Measurements from ENCODE around the gene FMN1.

The FMN1 gene

GRCh38 chr15:32901192-32901591, 293.3 kb downstream of the FMN1 start:
- no peaks in the 10 kb centered on the region for H3F3A ChIP-seq (ENCODE audit: control insufficient read depth, insufficient read depth)
- H3K27ac ChIP-seq (ENCODE audit: low read depth, low read length): no peak overlapping the region
- H4K20me1 ChIP-seq (ENCODE audit: control insufficient read depth, insufficient read depth, low read depth, low read length): no peaks in the 10 kb centered on the region
- no peaks in the 10 kb centered on the region for H3K79me2 ChIP-seq (ENCODE audit: control insufficient read depth, low read length)
- no peak overlapping the region for H3K4me2 ChIP-seq (ENCODE audit: low read length)
- no peaks in the 10 kb centered on the region for H3K36me3 ChIP-seq (ENCODE audit: control insufficient read depth, low read length)
- H3K4me3 ChIP-seq (ENCODE audit: low read length): no peak overlapping the region
- H3K9me3 ChIP-seq (ENCODE audit: control insufficient read depth, insufficient read depth, low read length): no peaks in the 10 kb centered on the region
- peaks cover 6% of the 10 kb centered on the region; the same call in 1 of the 2 replicates for H3K27me3 ChIP-seq (ENCODE audit: control insufficient read depth, low read length)
- TF ChIP-seq EZH2phosphoT487 (IDR thresholded peaks at IDR 0.05; ENCODE audit: borderline replicate concordance, low read length) (no peak), CTCF (IDR thresholded peaks at IDR 0.05; ENCODE audit: low read depth, low read length, poor library complexity, severe bottlenecking) (no peak)
- peaks cover 10% of the 10 kb centered on the region for H3K4me1 ChIP-seq (ENCODE audit: control insufficient read depth, low read length)
- H3K9me2 ChIP-seq (replicated peaks; ENCODE audit: control insufficient read depth, low read length): no peaks in the 10 kb centered on the region

DNA sequence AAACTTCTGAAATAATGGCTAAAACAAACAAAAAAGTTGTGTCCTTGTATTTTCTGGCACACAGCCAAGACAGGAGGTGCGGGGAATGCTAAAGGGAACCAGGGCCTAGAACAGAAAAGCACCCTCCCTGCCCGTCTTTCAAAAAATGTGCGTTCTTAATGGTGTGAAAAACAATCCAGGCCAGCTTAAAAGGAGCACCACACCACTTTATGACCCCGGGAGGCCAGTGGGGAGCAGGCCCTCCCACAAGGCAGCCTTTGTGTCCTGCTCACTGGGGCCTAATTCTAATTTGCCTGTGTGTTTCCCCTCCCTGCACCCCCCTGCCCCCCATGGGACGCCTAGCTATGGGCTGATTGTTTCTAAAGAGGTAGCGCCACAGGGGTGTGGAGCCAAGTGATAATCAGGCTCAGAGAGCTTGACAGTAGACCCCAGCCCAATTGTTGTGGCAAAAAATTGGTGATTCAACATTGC, 295.4 kb downstream of the FMN1 start:
- Histone ChIP-seq H3K36me3 (ENCODE audit: control insufficient read depth, low read length) (no peaks in the 10 kb centered on the region), H3K27ac (ENCODE audit: low read depth, low read length) (no peak overlapping the region), H3K79me2 (ENCODE audit: control insufficient read depth, low read length) (no peaks in the 10 kb centered on the region), H3K4me2 (ENCODE audit: low read length) (no peak overlapping the region), H3K9me2 (replicated peaks; ENCODE audit: control insufficient read depth, low read length) (no peaks in the 10 kb centered on the region), H3K9me3 (ENCODE audit: control insufficient read depth, insufficient read depth, low read length) (no peaks in the 10 kb centered on the region), H3K4me1 (ENCODE audit: control insufficient read depth, low read length) (peaks cover 10% of the 10 kb centered on the region), H3K27me3 (ENCODE audit: control insufficient read depth, low read length) (peaks cover 6% of the 10 kb centered on the region; the same call in 1 of the 2 replicates), H3K4me3 (ENCODE audit: low read length) (no peak overlapping the region), H3F3A (ENCODE audit: control insufficient read depth, insufficient read depth) (no peaks in the 10 kb centered on the region), H4K20me1 (ENCODE audit: control insufficient read depth, insufficient read depth, low read depth, low read length) (no peaks in the 10 kb centered on the region)
- TF ChIP-seq CTCF (IDR thresholded peaks at IDR 0.05; ENCODE audit: low read depth, low read length, poor library complexity, severe bottlenecking) (no peak), EZH2phosphoT487 (IDR thresholded peaks at IDR 0.05; ENCODE audit: borderline replicate concordance, low read length) (no peak)

- TF ChIP-seq EZH2phosphoT487 (IDR thresholded peaks at IDR 0.05; ENCODE audit: borderline replicate concordance, low read length) (no peak), CTCF (IDR thresholded peaks at IDR 0.05; ENCODE audit: low read depth, low read length, poor library complexity, severe bottlenecking) (no peak)
- Histone ChIP-seq H3K27ac (ENCODE audit: low read depth, low read length) (no peak overlapping the region), H3K4me3 (ENCODE audit: low read length) (no peak overlapping the region)
Measured at GRCh38 chr15:32898414-32898813, 296.1 kb downstream of the FMN1 start.

More at GRCh38 chr15:32898414-32898813, 296.1 kb downstream of the FMN1 start:
- no peaks in the 10 kb centered on the region for H4K20me1 ChIP-seq (ENCODE audit: control insufficient read depth, insufficient read depth, low read depth, low read length)
- peaks cover 6% of the 10 kb centered on the region; the same call in 1 of the 2 replicates for H3K27me3 ChIP-seq (ENCODE audit: control insufficient read depth, low read length)
- H3K9me3 ChIP-seq (ENCODE audit: control insufficient read depth, insufficient read depth, low read length): no peaks in the 10 kb centered on the region
- H3F3A ChIP-seq (ENCODE audit: control insufficient read depth, insufficient read depth): no peaks in the 10 kb centered on the region
- no peaks in the 10 kb centered on the region for H3K79me2 ChIP-seq (ENCODE audit: control insufficient read depth, low read length)
- H3K4me1 ChIP-seq (ENCODE audit: control insufficient read depth, low read length): peaks cover 10% of the 10 kb centered on the region
- no peaks in the 10 kb centered on the region for H3K9me2 ChIP-seq (replicated peaks; ENCODE audit: control insufficient read depth, low read length)
- H3K4me2 ChIP-seq (ENCODE audit: low read length): no peak overlapping the region
- no peaks in the 10 kb centered on the region for H3K36me3 ChIP-seq (ENCODE audit: control insufficient read depth, low read length)

Measured in DOHH2 (cell line).